DOHH2 (cell line): ENCODE results near the gene TRAP1.

ENCODE experiments used
- H3F3A ChIP-seq: fragments of 200-600 bp; sonication (generic), shearing (Covaris generic); 2 replicates; pipeline ENCODE4 v1.6.0; 2016; ENCODE audit warnings: antibody characterized with exemption, mild to moderate bottlenecking; ENCODE audit not compliant: control insufficient read depth, insufficient read depth
- H3K27ac ChIP-seq: fragments of 200-600 bp; sonication (generic); 2 replicates; pipeline ENCODE4 v1.5.1; 2014; ENCODE audit warnings: low read depth, mild to moderate bottlenecking, low read length, moderate library complexity
- H3K27me3 ChIP-seq: fragments of 200-600 bp; sonication (generic); 2 replicates; pipeline ENCODE4 v1.6.1; 2014; ENCODE audit warnings: mild to moderate bottlenecking, low read length, mixed read lengths; ENCODE audit not compliant: control insufficient read depth
- H3K36me3 ChIP-seq: fragments of 200-600 bp; sonication (generic); 2 replicates; pipeline ENCODE4 v1.6.1; 2014; ENCODE audit warnings: mild to moderate bottlenecking, low read length, moderate library complexity, mixed read lengths; ENCODE audit not compliant: control insufficient read depth
- H3K4me1 ChIP-seq: fragments of 200-600 bp; sonication (generic); 2 replicates; pipeline ENCODE4 v1.6.1; 2014; ENCODE audit warnings: mild to moderate bottlenecking, low read length, mixed read lengths; ENCODE audit not compliant: control insufficient read depth
- H3K4me2 ChIP-seq: fragments of 200-600 bp; sonication (generic); 2 replicates; pipeline ENCODE4 v1.6.0; 2014; ENCODE audit warnings: mild to moderate bottlenecking, low read length, moderate library complexity
- H3K4me3 ChIP-seq: fragments of 200-600 bp; sonication (generic); 2 replicates; pipeline ENCODE4 v1.5.1; 2014; ENCODE audit warnings: mild to moderate bottlenecking, low read length, mixed read lengths
- H3K79me2 ChIP-seq: fragments of 200-600 bp; sonication (generic); 2 replicates; pipeline ENCODE4 v1.6.1; 2014; ENCODE audit warnings: mild to moderate bottlenecking, low read length, mixed read lengths; ENCODE audit not compliant: control insufficient read depth
- H3K9me2 ChIP-seq: fragments of 200-600 bp; sonication (generic); replicated peaks from 2 replicates; pipeline ENCODE4 v1.6.1; 2014; ENCODE audit warnings: mild to moderate bottlenecking, low read length, mixed read lengths; ENCODE audit not compliant: control insufficient read depth
- H3K9me3 ChIP-seq: fragments of 200-600 bp; sonication (generic); 2 replicates; pipeline ENCODE4 v1.6.1; 2014; ENCODE audit warnings: antibody characterized with exemption, low read length, mixed read lengths; ENCODE audit not compliant: control insufficient read depth, insufficient read depth
- H4K20me1 ChIP-seq: fragments of 200-600 bp; sonication (generic); 2 replicates; pipeline ENCODE4 v1.6.0; 2014; ENCODE audit warnings: low read depth, mild to moderate bottlenecking, antibody characterized with exemption, low read length, moderate library complexity; ENCODE audit not compliant: control insufficient read depth, insufficient read depth
- CTCF ChIP-seq: fragments of 200-600 bp; sonication (generic); IDR thresholded peaks from one replicate; pipeline ENCODE4 v1.5.1; 2014; ENCODE audit warnings: antibody characterized with exemption, mild to moderate bottlenecking, low read depth, low read length; ENCODE audit not compliant: poor library complexity, severe bottlenecking
- EZH2phosphoT487 ChIP-seq: fragments of 200-600 bp; sonication (generic); IDR thresholded peaks from 2 replicates; pipeline ENCODE4 v1.6.1; 2017; ENCODE audit warnings: borderline replicate concordance, mild to moderate bottlenecking, antibody characterized with exemption, low read length, moderate library complexity, mixed read lengths

Gene TRAP1

GRCh38 chr16:3646348-3646920 lies 70.9 kb downstream of the TRAP1 start:
- no peaks in the 10 kb centered on the region for H3K27me3 ChIP-seq
- TF ChIP-seq CTCF (no peak), EZH2phosphoT487 (no peak)
- H3K4me1 ChIP-seq: no peaks in the 10 kb centered on the region
- no peak overlapping the region for H3K27ac ChIP-seq
- H3K36me3 ChIP-seq: peaks cover 60% of the 10 kb centered on the region
- H4K20me1 ChIP-seq: no peaks in the 10 kb centered on the region
- H3K4me3 ChIP-seq: no peak overlapping the region
- no peaks in the 10 kb centered on the region for H3K9me3 ChIP-seq
- H3K9me2 ChIP-seq: no peaks in the 10 kb centered on the region
- no peaks in the 10 kb centered on the region for H3K79me2 ChIP-seq
- peaks cover 15% of the 10 kb centered on the region for H3F3A ChIP-seq
- H3K4me2 ChIP-seq: no peak overlapping the region

GRCh38 chr16:3645504-3646347 lies 71.6 kb downstream of the TRAP1 start:
- Histone ChIP-seq H3K9me3 (no peaks in the 10 kb centered on the region), H3K79me2 (peaks cover 4% of the 10 kb centered on the region), H3K9me2 (no peaks in the 10 kb centered on the region), H3K27ac (no peak overlapping the region), H4K20me1 (no peaks in the 10 kb centered on the region), H3K27me3 (no peaks in the 10 kb centered on the region), H3K4me3 (no peak overlapping the region), H3K36me3 (peaks cover 60% of the 10 kb centered on the region), H3K4me1 (no peaks in the 10 kb centered on the region), H3K4me2 (no peak overlapping the region), H3F3A (peaks cover 14% of the 10 kb centered on the region)
- TF ChIP-seq EZH2phosphoT487 (no peak), CTCF (no peak)

GRCh38 chr16:3645108-3645503 lies 72.2 kb downstream of the TRAP1 start:
- H3K36me3 ChIP-seq: peaks cover 60% of the 10 kb centered on the region
- H3F3A ChIP-seq: peaks cover 8% of the 10 kb centered on the region
- H3K27ac ChIP-seq: no peak overlapping the region
- H3K79me2 ChIP-seq: peaks cover 10% of the 10 kb centered on the region
- H3K4me3 ChIP-seq: no peak overlapping the region
- TF ChIP-seq CTCF: no peak
- TF ChIP-seq EZH2phosphoT487: no peak
- H3K4me2 ChIP-seq: no peak overlapping the region
- no peaks in the 10 kb centered on the region for H3K27me3 ChIP-seq
- H3K9me2 ChIP-seq: no peaks in the 10 kb centered on the region
- H3K4me1 ChIP-seq: no peaks in the 10 kb centered on the region
- H3K9me3 ChIP-seq: no peaks in the 10 kb centered on the region
- H4K20me1 ChIP-seq: no peaks in the 10 kb centered on the region
